HL-60/S4 (cell line): ENCODE measurements around the gene RNMT.

Source experiments
- in situ Hi-C: fragments of 300-500 bp; cut with MboI; formaldehyde crosslinking; loops from 2 replicates; pipeline ENCODE4 v1.14.3; 2022; ENCODE audit warnings: low sequenced_read_pairs

The RNMT gene

DNA sequence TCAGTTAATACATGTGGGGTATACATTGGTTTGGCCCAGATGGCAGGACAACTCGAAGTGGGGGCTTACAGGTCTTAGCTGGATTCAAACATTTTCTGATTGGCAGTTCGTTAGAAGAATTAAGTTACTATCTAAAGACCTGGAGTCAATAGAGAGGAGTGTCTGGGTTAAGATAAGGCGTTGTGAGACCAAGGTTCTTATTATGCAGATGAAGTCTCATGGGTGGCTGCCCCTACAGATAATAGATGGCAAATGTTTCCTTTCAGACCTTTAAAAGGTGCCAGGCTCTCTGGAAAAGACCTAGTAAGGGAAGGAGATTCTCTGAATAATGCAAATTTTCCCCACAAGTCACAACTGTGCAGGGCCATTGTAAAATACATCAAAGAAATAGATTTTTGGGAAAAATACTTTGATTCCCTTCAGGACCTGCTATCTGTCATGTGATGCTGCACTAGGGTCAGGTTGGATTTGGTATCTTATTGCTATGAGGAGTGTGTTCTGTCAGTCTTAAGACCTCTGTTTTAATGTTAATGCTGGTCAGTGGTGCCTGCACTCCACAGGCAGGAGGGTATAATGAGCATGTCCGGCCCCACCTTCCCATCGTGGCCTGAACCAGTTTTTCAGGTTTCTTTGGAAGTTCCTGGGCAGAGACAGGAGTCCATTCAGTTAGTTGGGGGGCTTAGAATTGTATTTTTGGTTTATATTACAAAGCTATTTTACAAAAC lies 83.2 kb downstream of the RNMT start:
- in situ Hi-C loops = no loop called here

DNA sequence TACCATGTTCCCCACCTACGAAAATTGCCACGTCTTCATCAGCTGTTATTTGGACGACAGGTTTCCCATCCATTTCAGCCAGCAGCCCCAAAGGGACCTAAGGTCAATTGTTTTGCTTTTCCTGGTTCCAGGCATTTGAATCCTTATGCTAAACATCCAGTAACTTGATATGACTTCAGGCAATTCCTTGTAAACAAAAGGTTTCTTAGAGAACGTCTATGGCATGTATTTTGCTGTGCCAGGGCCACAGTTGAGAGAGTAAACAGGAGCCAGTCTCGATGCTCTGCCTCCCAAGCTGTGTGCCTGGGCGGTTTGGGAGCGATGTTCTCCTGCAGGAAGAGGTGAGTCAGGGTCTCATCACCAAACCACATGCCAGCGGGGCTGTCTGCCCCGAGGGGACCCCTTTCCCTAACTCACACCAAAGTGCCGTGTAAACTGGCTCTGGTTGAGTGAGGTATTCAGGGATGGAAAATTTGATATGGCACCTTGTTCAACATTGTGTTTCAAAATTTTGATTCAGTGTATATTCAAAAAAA lies 84.5 kb downstream of the RNMT start:
- in situ Hi-C loops = no loop called here

DNA sequence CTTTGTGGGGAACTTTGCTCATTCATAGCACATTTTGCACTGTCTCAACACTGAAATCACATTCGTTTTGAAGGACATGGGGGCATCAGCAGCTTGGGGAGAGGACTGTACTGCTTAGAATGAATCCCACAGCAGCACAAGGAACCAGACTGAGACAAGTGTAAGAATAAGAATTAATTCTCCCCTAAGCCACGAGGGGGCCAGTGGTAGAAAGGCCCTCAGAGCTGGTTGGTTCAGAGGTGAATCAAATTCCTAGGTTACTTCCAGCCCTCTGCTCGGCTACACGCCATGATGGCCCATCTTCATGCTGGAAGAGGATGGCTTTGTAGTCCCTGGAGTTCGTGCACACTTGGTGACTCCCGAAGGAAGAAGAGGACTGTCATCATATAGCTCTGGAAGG lies 85.5 kb downstream of the RNMT start:
- in situ Hi-C loops = no loop called here

DNA sequence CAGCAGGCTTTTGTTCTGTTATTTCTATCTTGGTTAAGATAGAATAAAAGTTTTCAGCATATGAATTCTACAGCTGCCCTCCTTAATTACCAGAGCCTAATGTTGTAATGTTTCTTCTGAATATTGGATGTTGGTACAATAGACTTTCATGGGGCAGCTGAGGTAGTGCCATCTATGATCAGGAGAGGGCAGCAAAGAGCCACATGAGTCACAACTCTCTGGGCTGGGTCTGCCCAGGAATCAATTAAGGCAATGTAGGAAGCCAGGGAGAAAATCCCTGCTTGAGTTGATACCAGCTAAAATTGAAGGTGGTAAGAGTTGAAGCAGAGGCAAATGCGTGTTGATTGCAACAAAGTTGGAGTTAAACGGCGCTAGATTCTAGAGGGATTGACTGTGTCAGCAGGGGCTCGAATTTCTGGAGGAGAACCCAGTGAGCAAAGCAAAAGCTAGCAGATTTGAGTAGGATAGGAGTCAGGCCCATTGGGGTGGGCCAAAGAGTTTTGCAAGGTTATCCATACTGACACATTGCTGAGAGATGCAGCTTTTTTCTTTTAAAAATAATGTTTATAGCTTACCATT lies 86.9 kb downstream of the RNMT start:
- in situ Hi-C loops = no loop called here
